ENCODE measurements around the gene TRPV4.
A peak's percentile ranks its signal among the peaks of the same experiment; 100 is the strongest.

TRPV4 gene

GRCh38 chr12:109828754-109829511 lies 4.3 kb downstream of the TRPV4 start:
- no peak for DNase-seq (ENCODE audit: low read depth)

DNA sequence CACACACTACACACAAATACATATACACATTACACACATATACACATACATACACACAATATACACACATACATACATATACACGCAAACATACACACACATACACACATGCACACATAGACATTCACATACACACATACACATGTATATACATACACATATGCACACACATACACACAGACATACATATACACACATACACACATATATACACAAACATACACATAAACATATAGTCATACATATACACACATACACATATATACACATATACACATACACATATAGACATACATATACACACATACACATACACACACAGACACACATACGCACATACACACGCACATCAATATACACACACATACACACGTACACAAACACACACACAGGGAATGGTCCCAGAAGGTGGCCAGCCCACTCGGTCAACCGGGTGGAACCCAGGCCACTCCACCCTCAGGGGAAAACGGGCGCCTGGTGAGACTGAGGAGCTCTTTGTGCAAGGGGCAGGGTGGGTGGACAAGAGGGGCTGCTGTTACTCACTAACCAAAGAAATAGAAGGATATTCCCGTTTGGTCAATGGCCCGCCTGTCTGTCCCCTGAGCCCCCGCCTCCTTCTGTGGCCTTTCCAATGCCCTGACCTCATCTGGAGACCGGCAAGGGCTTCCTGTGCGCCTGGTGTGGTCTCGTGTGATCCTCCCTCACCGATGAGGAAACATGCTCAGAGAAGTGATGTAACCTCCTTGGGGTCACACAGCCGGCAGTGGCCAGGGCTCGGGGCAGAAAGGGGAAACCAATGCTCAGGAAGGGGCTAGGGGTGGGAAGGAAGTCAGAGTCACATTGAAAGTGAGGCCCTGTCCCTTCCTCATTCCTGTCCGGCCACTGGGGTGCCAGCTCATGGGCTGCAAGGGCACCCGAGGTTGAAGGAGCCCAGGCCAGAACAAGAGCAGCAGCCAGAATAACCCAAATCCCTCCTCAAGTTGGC lies 5.3 kb downstream of the TRPV4 start:
- DNase-seq (ENCODE audit: low read depth): no peak

GRCh38 chr12:109827080-109827479 lies 6.1 kb downstream of the TRPV4 start:
- no peak for DNase-seq (ENCODE audit: low read depth)

GRCh38 chr12:109824731-109825130 lies 8.5 kb downstream of the TRPV4 start:
- DNase-seq (ENCODE audit: low read depth): no peak

GRCh38 chr12:109822951-109823411 lies 10.2 kb downstream of the TRPV4 start:
- no peak for DNase-seq (ENCODE audit: low read depth)

DNA sequence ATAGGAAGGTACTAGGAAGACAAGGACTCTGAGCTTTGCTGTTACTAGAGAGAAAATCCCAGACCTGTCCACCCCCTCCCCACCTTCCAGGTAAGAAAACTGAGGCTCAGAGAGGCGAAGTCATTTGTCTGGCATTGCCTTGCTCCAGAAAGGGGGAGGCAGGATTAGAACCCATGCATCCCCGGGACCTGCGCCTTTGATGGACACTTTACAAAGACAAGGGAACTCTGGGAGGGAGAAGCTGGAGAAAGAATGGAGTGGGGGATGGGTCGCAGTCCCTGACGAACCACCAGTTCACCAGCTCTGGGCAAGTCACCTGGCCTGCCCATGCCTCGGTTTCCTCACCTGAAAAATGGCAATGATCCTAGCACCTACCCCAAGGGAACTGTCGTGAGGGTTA lies 10.8 kb downstream of the TRPV4 start:
- DNase-seq (ENCODE audit: low read depth): no peak

GRCh38 chr12:109821968-109822367 lies 11.2 kb downstream of the TRPV4 start:
- no peak for DNase-seq (ENCODE audit: low read depth)

DNA sequence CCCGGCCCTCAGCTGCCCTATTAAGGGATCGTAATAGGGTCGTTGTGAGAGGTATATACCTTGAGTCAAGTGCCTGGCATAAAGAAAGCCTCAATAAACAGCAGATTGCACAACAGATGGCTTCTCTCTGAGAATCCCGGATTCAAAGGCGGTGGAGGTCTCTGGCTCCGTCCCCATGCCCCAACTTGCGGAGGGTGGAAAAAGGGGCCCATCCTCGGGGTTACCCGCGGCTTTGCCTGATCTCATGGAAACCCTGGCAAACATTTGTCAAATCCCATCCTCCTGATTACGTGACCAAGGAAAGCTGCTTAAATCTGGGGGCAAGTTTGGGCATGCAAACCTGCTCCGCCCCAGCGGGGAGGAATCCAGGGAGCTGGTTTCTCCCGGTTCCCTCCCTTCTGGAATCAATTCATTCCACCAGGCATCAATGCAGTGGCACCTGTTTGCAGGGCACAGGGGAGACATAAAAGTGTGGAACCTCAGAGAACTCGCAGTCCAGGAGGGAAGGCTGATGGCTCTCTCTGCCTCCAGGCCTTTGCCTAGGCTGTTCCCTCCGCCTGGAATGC lies 12.3 kb downstream of the TRPV4 start:
- no peak for DNase-seq (ENCODE audit: low read depth)

GRCh38 chr12:109818905-109819500 lies 14.2 kb downstream of the TRPV4 start:
- DNase-seq (ENCODE audit: low read depth): peak; percentile 14

DNA sequence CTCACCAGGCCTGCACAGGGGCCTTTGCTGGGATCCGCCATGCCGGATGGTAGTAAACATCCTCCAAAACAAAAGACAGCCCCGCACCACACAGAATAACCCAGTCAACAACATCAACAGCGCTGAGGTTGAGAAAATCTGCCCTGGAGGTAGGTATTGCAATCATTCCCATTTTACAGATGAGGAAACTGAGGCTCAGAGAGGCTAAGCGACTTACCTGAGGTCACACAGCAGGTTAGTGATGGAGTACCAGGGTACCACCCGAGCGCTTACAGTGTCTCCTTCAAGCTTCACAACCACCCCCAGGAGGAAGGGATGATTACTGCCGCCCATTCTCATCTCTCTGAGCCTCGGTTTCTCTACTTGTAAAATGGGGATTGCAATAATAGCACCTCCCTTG lies 14.9 kb downstream of the TRPV4 start:
- no peak for DNase-seq (ENCODE audit: low read depth)

- DNase-seq (ENCODE audit: low read depth): no peak
Measured at GRCh38 chr12:109817627-109818231, 15.5 kb downstream of the TRPV4 start.

DNA sequence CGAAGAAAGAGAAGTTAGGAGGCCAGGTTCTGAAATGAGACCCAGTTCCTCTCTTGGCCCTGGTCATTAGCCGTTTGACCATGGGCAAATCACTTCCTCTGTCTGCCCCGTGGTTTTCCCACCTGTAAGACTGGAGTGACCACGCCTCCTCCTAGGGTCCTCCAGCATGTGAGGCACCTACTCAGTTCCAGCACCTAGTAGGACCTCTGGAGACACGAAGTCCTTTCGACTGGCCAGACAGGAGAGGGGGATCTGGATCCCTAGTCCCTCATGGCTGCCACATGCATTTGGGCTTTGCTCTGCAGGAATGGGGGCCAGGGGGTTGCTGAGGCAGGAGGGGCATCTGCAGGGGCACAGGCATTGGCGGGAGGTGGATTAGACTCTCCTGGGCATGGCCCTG lies 16.3 kb downstream of the TRPV4 start:
- no peak for DNase-seq (ENCODE audit: low read depth)

GRCh38 chr12:109815757-109816617 lies 17.2 kb downstream of the TRPV4 start:
- DNase-seq (ENCODE audit: low read depth): no peak

DNA sequence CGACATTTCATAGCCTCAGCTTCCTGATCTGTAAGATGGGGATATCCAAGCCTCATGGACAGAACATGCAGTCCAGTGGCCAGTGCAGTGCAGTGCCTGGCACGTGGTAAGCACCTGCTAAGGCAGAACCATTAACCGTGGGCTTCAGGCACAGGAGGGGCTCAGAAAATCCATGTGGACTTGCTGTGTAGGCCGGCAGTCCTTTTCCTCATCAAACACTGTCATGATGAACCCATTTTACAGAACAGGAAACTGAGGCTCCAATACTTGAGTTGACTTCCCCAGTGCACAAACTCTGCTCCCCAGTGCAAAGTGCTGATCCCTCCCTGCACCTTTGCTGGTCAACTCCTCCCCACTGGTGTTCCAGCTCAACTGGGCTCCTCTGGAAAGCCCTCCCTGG lies 18.0 kb downstream of the TRPV4 start:
- DNase-seq (ENCODE audit: low read depth): no peak

DNA sequence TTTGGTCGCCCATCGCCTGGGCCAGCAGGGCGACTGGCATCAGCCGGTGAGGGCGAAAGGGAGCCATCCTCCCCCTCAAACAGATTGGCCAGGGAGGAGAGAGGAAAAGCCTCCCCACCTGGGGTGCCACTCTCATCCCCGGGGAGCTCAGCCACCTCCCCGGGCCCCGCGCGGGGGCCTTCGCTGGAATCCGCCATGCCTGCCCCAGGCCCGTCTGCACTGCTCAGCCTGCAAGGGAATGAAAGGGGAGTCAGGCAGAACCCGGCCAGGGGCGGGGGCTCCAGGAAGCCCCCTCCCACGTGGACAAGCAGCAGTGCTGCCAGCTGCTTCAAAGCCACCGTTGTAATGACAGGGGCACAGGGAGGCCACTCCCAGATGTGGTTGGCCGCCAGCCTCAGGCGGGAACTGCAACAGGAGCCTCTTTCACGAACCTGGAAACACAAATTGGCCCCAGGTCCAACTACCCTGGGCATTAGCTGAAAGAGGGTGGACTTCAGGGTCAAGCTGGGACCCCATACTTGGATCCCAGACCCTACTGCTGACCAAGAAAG lies 18.5 kb downstream of the TRPV4 start:
- DNase-seq (ENCODE audit: low read depth): no peak

DNA sequence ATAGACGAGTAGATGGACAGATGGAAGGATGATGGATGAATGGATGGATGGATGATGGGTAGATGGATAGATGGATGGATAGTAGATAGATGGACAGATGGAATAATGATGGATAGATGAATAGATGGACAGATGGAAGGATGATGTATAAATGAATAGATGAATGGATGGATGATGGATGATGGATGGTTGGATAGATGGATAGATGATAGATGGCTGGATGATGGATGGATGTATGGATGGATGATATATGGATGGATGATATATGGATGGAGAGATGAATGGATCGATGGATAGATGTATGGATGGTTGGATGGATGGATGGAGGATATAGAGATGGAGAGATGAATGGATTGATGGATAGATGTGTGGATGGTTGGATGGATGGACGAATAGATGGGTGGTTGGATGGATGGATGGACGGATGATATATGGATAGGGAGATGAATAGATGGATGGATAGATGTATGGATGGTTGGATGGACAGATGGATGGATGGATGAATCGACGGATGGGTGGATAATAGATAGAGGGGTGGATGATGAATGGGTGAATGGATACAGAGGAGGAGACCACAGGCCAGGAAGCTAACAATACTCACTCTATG lies 19.3 kb downstream of the TRPV4 start:
- no peak for DNase-seq (ENCODE audit: low read depth)

GRCh38 chr12:109811624-109811995 lies 21.6 kb downstream of the TRPV4 start:
- DNase-seq (ENCODE audit: low read depth): no peak

DNA sequence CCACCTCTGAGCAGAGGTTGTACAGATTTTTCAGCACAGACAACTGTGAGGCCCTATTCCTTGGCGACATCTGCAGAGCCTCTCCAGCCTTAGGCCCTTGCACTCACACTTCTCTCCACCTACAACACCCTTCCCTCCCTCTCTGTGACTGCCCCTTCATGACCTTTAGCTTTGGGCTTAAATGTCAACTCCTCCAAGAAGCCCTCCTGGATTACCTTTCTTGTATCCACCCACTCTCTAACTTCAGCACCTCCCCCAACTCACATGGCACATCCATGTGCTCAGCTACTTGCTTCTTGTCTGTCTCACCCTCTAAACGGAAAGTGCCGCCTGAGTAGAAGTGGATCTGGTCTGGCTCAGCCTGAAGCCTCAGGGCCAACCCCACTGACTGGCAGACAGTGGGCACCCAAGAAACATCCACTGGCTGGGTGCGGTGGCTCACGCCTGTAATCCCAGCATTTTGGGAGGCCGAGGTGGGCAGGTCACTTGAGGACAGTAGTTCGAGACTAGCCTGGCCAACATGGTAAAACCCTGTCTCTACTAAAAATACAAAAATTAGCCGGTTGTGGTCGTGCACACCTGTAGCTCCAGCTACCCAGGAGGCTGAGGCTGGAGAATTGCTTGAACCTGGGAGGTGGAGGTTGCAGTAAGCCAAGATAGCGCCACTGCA lies 22.1 kb downstream of the TRPV4 start:
- DNase-seq (ENCODE audit: low read depth): no peak

GRCh38 chr12:109808876-109809646 lies 24.1 kb downstream of the TRPV4 start:
- no peak for DNase-seq (ENCODE audit: low read depth)
